COLO668 (cell line): ENCODE measurements around the gene GNA14.
A peak's percentile ranks its signal among the peaks of the same experiment; 100 is the strongest.

ENCODE experiments used
- DNase-seq: peaks from one replicate; lab custom pipeline; 2025; ENCODE audit not compliant: unreplicated experiment; lab: John Stamatoyannopoulos, UW

GNA14 gene

GRCh38 chr9:77543131-77543822 lies 104.8 kb downstream of the GNA14 start:
- DNase-seq = no peak

- no peak for DNase-seq
Measured at GRCh38 chr9:77541600-77541999, 106.5 kb downstream of the GNA14 start.

GRCh38 chr9:77541055-77541454 lies 107.1 kb downstream of the GNA14 start:
- no peak for DNase-seq

- peak; percentile 73 for DNase-seq
Measured at GRCh38 chr9:77534376-77535057, 113.6 kb downstream of the GNA14 start.

GRCh38 chr9:77533671-77534070 lies 114.5 kb downstream of the GNA14 start:
- DNase-seq = no peak

- DNase-seq = no peak
Measured at GRCh38 chr9:77532607-77533006, 115.5 kb downstream of the GNA14 start.

- DNase-seq = no peak
Measured at GRCh38 chr9:77531400-77531799, 116.7 kb downstream of the GNA14 start.

GRCh38 chr9:77523891-77524290 lies 124.2 kb downstream of the GNA14 start:
- DNase-seq = no peak

GRCh38 chr9:77521091-77521490 lies 127.0 kb downstream of the GNA14 start:
- no peak for DNase-seq

GRCh38 chr9:77518688-77519087 lies 129.4 kb downstream of the GNA14 start:
- no peak for DNase-seq

- DNase-seq = no peak
Measured at GRCh38 chr9:77516781-77517180, 131.3 kb downstream of the GNA14 start.

GRCh38 chr9:77514886-77515711 lies 133.0 kb downstream of the GNA14 start:
- DNase-seq = no peak

- DNase-seq = no peak
Measured at GRCh38 chr9:77513457-77513856, 134.7 kb downstream of the GNA14 start.

GRCh38 chr9:77512876-77513275 lies 135.2 kb downstream of the GNA14 start:
- DNase-seq = peak; percentile 28

- DNase-seq = no peak
Measured at GRCh38 chr9:77511525-77511924, 136.6 kb downstream of the GNA14 start.

- no peak for DNase-seq
Measured at GRCh38 chr9:77510666-77511065, 137.5 kb downstream of the GNA14 start.

- no peak for DNase-seq
Measured at GRCh38 chr9:77508396-77508795, 139.7 kb downstream of the GNA14 start.

- DNase-seq = no peak
Measured at GRCh38 chr9:77507212-77507961, 140.7 kb downstream of the GNA14 start.

GRCh38 chr9:77505232-77505631 lies 142.9 kb downstream of the GNA14 start:
- no peak for DNase-seq

GRCh38 chr9:77502568-77502967 lies 145.6 kb downstream of the GNA14 start:
- no peak for DNase-seq

- no peak for DNase-seq
Measured at GRCh38 chr9:77498891-77499290, 149.2 kb downstream of the GNA14 start.
